MM.1S (cell line): Measurements from ENCODE around the gene PPP1R9B.

Experiments
- DNase-seq: peaks from one replicate; pipeline ENCODE4 v3.0.0-alpha.2; 2015
- H2AFZ ChIP-seq: fragments of 300-600 bp; sonication (generic); 2 replicates; pipeline ENCODE4 v1.6.0; 2016; ENCODE audit warnings: antibody characterized with exemption, low read length
- H3F3A ChIP-seq: fragments of 300-600 bp; sonication (generic); 2 replicates; pipeline ENCODE4 v1.6.1; 2016; ENCODE audit warnings: mild to moderate bottlenecking, antibody characterized with exemption, low read length, moderate library complexity, mixed read lengths; ENCODE audit not compliant: insufficient read depth
- H3K27ac ChIP-seq: fragments of 300-600 bp; sonication (generic); 2 replicates; pipeline ENCODE4 v1.5.1; 2016; ENCODE audit warnings: mild to moderate bottlenecking, low read length
- H3K27me3 ChIP-seq: fragments of 300-600 bp; sonication (generic); replicated peaks from 2 replicates; pipeline ENCODE4 v1.6.0; 2016; ENCODE audit warnings: low read length; ENCODE audit not compliant: insufficient read depth
- H3K36me3 ChIP-seq: fragments of 300-600 bp; sonication (generic); replicated peaks from 2 replicates; pipeline ENCODE4 v1.6.1; 2016; ENCODE audit warnings: mild to moderate bottlenecking, low read length, mixed read lengths; ENCODE audit not compliant: insufficient read depth
- H3K4me1 ChIP-seq: fragments of 300-600 bp; sonication (generic); 2 replicates; pipeline ENCODE4 v1.6.1; 2016; ENCODE audit warnings: low read length, mixed read lengths
- H3K4me2 ChIP-seq: fragments of 300-600 bp; sonication (generic); 2 replicates; pipeline ENCODE4 v1.6.0; 2016; ENCODE audit warnings: low read depth, low read length
- H3K4me3 ChIP-seq: fragments of 300-600 bp; sonication (generic); 2 replicates; pipeline ENCODE4 v1.5.1; 2016; ENCODE audit warnings: low read length, mixed read lengths
- H3K79me2 ChIP-seq: fragments of 300-600 bp; sonication (generic); 2 replicates; pipeline ENCODE4 v1.6.1; 2016; ENCODE audit warnings: mixed run types, low read length, mixed read lengths
- H3K9ac ChIP-seq: fragments of 300-600 bp; sonication (generic); 2 replicates; pipeline ENCODE4 v1.6.1; 2016; ENCODE audit warnings: low read length, mixed read lengths
- H3K9me2 ChIP-seq: fragments of 300-600 bp; sonication (generic); replicated peaks from 2 replicates; pipeline ENCODE4 v1.6.1; 2016; ENCODE audit warnings: mild to moderate bottlenecking, low read length, mixed read lengths; ENCODE audit not compliant: insufficient read depth
- H3K9me3 ChIP-seq: fragments of 300-600 bp; sonication (generic); replicated peaks from 2 replicates; pipeline ENCODE4 v1.6.1; 2016; ENCODE audit warnings: mild to moderate bottlenecking, low read length, mixed read lengths; ENCODE audit not compliant: insufficient read depth
- H4K20me1 ChIP-seq: fragments of 300-600 bp; sonication (generic); 2 replicates; pipeline ENCODE4 v1.6.1; 2016; ENCODE audit warnings: mild to moderate bottlenecking, low read length, moderate library complexity, mixed read lengths; ENCODE audit not compliant: insufficient read depth
- EZH2 ChIP-seq: fragments of 300-600 bp; sonication (generic); optimal IDR thresholded peaks from 2 replicates; pipeline ENCODE3; 2017; ENCODE audit warnings: low read depth, mild to moderate bottlenecking, antibody characterized with exemption, low read length, mixed read lengths
- EZH2phosphoT487 ChIP-seq: fragments of 300-600 bp; sonication (generic); IDR thresholded peaks from 2 replicates; pipeline ENCODE4 v1.6.1; 2018; ENCODE audit warnings: antibody characterized with exemption, low read length
- TF ChIP-seq, protein P1 (sequence below): fragments of 300-600 bp; sonication (generic); IDR thresholded peaks from 2 replicates; pipeline ENCODE4 v1.5.1; 2016; ENCODE audit warnings: antibody characterized with exemption, low read length, mixed read lengths

PPP1R9B gene

DNA sequence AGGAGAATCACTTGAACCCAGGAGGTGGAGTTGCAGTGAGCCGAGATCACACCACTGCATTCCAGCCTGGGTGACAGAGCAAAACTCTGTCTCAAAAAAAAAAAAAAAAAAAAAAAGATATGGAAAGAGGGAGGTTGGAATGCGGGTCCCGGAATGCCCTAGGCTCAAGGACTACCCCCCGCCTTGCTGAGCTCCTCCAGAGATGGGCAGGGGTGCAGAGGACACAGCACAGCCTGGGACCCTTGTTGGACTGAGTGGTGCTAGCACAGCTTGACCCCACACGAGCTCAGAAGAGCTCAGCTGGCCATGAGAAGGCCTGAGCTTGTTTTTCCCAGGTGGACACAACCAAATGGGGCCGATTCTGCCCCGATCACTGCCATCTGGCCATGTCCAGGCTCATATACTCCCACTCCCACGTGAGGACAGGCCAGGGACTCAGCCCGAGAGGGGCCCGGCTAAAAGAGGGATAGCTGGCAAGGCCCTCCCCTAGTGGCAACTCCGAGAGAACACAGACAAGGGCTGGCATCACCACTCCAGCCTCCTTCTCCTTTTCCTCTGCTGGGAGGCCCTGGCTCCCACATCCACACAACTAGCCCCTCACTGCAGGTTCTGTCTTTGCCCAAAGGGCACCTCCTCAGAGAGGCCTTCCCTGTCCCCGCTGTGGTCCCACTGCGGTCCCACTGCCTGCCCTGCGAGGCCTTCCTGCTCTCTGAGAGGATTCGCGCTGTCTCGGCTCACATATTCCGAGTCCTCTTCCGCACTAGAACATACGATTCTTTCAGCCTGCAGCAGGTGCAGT is 26.3 kb upstream of the PPP1R9B start:
- Histone ChIP-seq H3K9me3 (no peaks in the 10 kb centered on the region), H3K79me2 (no peaks in the 10 kb centered on the region), H4K20me1 (no peaks in the 10 kb centered on the region), H3K9ac (no peak overlapping the region), H3K4me2 (no peak overlapping the region), H3K9me2 (no peaks in the 10 kb centered on the region), H3F3A (no peaks in the 10 kb centered on the region), H3K36me3 (no peaks in the 10 kb centered on the region), H3K4me1 (peaks cover 10% of the 10 kb centered on the region), H2AFZ (no peak overlapping the region), H3K27me3 (no peaks in the 10 kb centered on the region), H3K4me3 (no peak overlapping the region), H3K27ac (no peak overlapping the region)
- no peak for TF ChIP-seq EZH2phosphoT487
- TF ChIP-seq EZH2: no peak
- TF ChIP-seq, protein P1, sequence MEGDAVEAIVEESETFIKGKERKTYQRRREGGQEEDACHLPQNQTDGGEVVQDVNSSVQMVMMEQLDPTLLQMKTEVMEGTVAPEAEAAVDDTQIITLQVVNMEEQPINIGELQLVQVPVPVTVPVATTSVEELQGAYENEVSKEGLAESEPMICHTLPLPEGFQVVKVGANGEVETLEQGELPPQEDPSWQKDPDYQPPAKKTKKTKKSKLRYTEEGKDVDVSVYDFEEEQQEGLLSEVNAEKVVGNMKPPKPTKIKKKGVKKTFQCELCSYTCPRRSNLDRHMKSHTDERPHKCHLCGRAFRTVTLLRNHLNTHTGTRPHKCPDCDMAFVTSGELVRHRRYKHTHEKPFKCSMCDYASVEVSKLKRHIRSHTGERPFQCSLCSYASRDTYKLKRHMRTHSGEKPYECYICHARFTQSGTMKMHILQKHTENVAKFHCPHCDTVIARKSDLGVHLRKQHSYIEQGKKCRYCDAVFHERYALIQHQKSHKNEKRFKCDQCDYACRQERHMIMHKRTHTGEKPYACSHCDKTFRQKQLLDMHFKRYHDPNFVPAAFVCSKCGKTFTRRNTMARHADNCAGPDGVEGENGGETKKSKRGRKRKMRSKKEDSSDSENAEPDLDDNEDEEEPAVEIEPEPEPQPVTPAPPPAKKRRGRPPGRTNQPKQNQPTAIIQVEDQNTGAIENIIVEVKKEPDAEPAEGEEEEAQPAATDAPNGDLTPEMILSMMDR: no peak
- DNase-seq: no peak

DNA sequence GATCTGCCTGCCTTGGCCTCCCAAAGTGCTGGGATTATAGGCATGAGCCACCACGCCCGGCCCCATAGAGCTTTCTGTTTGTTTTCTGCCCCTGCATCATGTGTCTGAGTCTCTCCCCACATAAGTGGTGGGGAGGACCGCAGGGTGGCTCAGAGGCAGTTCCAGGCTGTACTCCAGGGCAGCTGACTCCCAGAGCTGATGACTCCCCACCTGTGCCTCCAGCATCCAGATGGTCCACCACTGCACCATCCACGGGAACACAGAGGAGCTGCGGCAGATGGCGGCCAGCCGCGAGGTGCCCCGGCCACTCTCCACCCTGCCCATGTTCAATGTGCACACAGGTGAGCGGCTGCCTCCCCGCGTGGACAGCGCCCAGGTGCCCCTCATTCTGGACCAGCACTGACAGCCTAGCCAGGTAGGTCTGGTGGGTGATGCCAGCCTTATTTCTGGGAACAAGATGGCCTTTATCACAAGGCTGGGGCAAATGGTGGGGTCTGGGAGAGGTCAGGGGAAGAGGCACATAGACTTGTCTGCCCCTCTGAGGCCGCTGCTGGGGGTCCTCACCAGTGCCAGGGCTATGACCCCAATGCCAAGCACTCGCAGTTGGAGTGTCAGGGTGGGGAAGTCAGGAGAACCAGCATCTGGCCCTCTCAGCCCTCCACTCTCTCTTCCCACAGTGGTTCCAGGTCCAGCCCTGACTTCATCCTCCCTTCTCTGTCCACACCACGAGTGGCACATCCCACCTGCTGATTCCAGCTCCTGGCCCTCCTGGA is 24.7 kb upstream of the PPP1R9B start:
- Histone ChIP-seq H2AFZ (no peak overlapping the region), H3K9me3 (no peaks in the 10 kb centered on the region), H3K27ac (no peak overlapping the region), H3K79me2 (no peaks in the 10 kb centered on the region), H3K9ac (no peak overlapping the region), H3K9me2 (no peaks in the 10 kb centered on the region), H3K36me3 (no peaks in the 10 kb centered on the region), H3F3A (peaks cover 9% of the 10 kb centered on the region; the same call in 1 of the 2 replicates), H3K4me2 (no peak overlapping the region), H4K20me1 (no peaks in the 10 kb centered on the region), H3K27me3 (no peaks in the 10 kb centered on the region), H3K4me1 (peaks cover 23% of the 10 kb centered on the region), H3K4me3 (no peak overlapping the region)
- DNase-seq: no peak
- TF ChIP-seq, protein P1: no peak

DNA sequence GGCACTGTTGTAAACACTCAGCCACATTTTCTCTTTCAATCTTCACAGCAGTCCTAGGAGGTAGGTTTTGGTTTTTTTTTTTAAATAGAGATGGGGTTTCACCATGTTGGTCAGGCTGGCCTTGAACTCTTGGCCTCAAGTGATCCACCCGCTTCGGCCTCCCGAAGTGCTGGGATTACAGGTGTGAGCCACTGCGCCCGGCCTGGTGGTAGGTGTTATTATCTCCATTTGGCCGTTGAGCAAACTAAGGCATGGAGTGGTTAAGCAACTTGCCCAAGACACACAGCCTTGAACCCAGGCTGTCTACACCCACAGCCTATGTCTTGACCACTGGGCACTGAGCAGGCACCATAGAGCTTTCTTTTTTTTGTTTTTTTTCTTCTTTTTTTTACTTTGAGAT is 24.0 kb upstream of the PPP1R9B start:
- Histone ChIP-seq H3K36me3 (no peaks in the 10 kb centered on the region), H3K4me2 (no peak overlapping the region), H4K20me1 (no peaks in the 10 kb centered on the region), H3K9ac (no peak overlapping the region), H3F3A (peaks cover 9% of the 10 kb centered on the region; the same call in 1 of the 2 replicates), H3K27me3 (no peaks in the 10 kb centered on the region), H3K9me2 (no peaks in the 10 kb centered on the region), H3K4me1 (peaks cover 26% of the 10 kb centered on the region), H3K9me3 (no peaks in the 10 kb centered on the region), H3K4me3 (no peak overlapping the region), H3K27ac (no peak overlapping the region), H3K79me2 (no peaks in the 10 kb centered on the region), H2AFZ (no peak overlapping the region)
- no peak for DNase-seq
- no peak for TF ChIP-seq EZH2
- TF ChIP-seq EZH2phosphoT487: no peak
- TF ChIP-seq, protein P1: no peak
